PC-9 (cell line): ENCODE results near the gene FTMT. TPM values are rescaled to one million over a fixed set of nuclear protein-coding genes. Genes with fewer than 3 reads are reported as not detected.

Experiments
- BruUV-seq: library from RNA; stranded (reverse); fragments of 400-500 nt; replicated peaks from 2 replicates; lab custom pipeline; 2021; lab: Mats Ljungman, UMichigan
- CTCF ChIA-PET: fragments of 300-600 bp; sonication (Branson Sonifier 250); formaldehyde crosslinking; loops from one replicate; lab custom pipeline; 2022; ENCODE audit warnings: antibody characterized with exemption; lab: Charles Lee
- POLR2A ChIA-PET: fragments of 300-600 bp; sonication (Branson Sonifier 250); formaldehyde crosslinking; loops from one replicate; lab custom pipeline; 2022; ENCODE audit warnings: antibody characterized with exemption; ENCODE audit not compliant: unreplicated experiment; lab: Charles Lee
- DNase-seq, 2 experiments: peaks; one replicate each; pipeline versions ENCODE4 v3.0.0 to v3.0.0-alpha.2; 2015 to 2022; ENCODE audit warnings: mixed read lengths in 1 of 2
- H2AFZ ChIP-seq: fragments of 200-600 bp; sonication (generic); 2 replicates; pipeline ENCODE4 v1.8.1; 2017; ENCODE audit warnings: antibody characterized with exemption
- H3F3A ChIP-seq: fragments of 200-600 bp; sonication (generic); 2 replicates; pipeline ENCODE4 v1.8.1; 2017; ENCODE audit warnings: antibody characterized with exemption, mild to moderate bottlenecking, low read depth; ENCODE audit not compliant: insufficient read depth
- H3K27ac ChIP-seq: fragments of 200-600 bp; sonication (generic); 2 replicates; pipeline ENCODE4 v1.6.1; 2016; ENCODE audit warnings: mixed run types
- H3K27me3 ChIP-seq: fragments of 200-600 bp; sonication (generic); 2 replicates; pipeline ENCODE4 v1.6.1; 2016; ENCODE audit warnings: low read depth, mixed run types; ENCODE audit not compliant: insufficient read depth
- H3K36me3 ChIP-seq: fragments of 200-600 bp; sonication (generic); 2 replicates; pipeline ENCODE4 v1.6.1; 2016; ENCODE audit warnings: low read depth, mixed run types
- H3K4me1 ChIP-seq: fragments of 200-600 bp; sonication (generic); replicated peaks from 2 replicates; pipeline ENCODE4 v1.6.1; 2016; ENCODE audit warnings: mixed run types; ENCODE audit not compliant: insufficient read depth
- H3K4me2 ChIP-seq: fragments of 200-600 bp; sonication (generic); 2 replicates; pipeline ENCODE4 v1.6.1; 2017; ENCODE audit warnings: mixed run types
- H3K4me3 ChIP-seq: fragments of 200-600 bp; sonication (generic); 2 replicates; pipeline ENCODE4 v1.6.1; 2016; ENCODE audit warnings: mixed run types
- H3K79me2 ChIP-seq: fragments of 200-600 bp; sonication (generic); 2 replicates; pipeline ENCODE4 v1.6.1; 2017; ENCODE audit warnings: low read depth, mixed run types
- H3K9me2 ChIP-seq: fragments of 200-600 bp; sonication (generic); 2 replicates; pipeline ENCODE4 v1.8.1; 2017; ENCODE audit warnings: mild to moderate bottlenecking; ENCODE audit not compliant: insufficient read depth
- H3K9me3 ChIP-seq: fragments of 200-600 bp; sonication (generic); 2 replicates; pipeline ENCODE4 v1.8.1; 2016; ENCODE audit warnings: low read depth; ENCODE audit not compliant: insufficient read depth
- H4K20me1 ChIP-seq: fragments of 200-600 bp; sonication (generic); 2 replicates; pipeline ENCODE4 v1.8.1; 2017; ENCODE audit not compliant: insufficient read depth
- EZH2 ChIP-seq: fragments of 200-600 bp; sonication (generic); IDR thresholded peaks from 2 replicates; pipeline ENCODE4 v1.8.0; 2017; ENCODE audit warnings: antibody characterized with exemption, low read depth
- intact Hi-C: fragments of 100-400 bp; cut with micrococcal nuclease; formaldehyde crosslinking; loops from one replicate; pipeline ENCODE4 v1.10.0; 2022; ENCODE audit not compliant: unreplicated experiment
- total RNA-seq: library from RNA; stranded (reverse); gene quantifications from 2 replicates; pipeline ENCODE4 v1.2.3, GENCODE V29; 2021
- TF ChIP-seq, protein P1 (sequence below): fragments of 200-600 bp; sonication (generic); conservative IDR thresholded peaks from 2 replicates; pipeline ENCODE4 v1.6.1; 2017; ENCODE audit warnings: mixed run types, antibody characterized with exemption, mild to moderate bottlenecking, moderate library complexity

The FTMT gene
- total RNA-seq, 1 experiment from 2014 or later: not detected

DNA sequence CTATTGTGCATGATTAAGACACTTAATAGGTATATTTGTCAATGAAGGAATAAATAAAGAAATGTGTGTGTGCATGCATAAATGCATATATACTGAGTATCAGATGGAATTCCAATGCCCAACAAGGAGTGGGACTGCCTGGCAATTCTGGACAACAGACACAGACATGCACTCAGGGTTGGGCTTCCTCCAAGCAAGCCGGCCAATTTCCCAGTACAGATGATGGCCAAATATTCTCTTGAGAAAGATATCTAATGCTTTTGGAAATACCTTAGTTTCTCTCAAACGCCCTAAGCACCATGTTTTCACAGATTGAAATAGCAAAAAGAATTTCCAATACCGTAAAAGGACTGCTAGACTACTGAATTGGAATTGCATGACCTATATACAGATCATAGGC is 11.1 kb downstream of the FTMT start:
- intact Hi-C loops: loop anchor here (10.0 kb wide), 1 partner anchor 128 kb away; no protein-coding TSS in a partner anchor
- no TSS peak for BruUV-seq
- no peaks in the 10 kb centered on the region for H3K79me2 ChIP-seq
- no peak for DNase-seq
- H3K36me3 ChIP-seq: no peaks in the 10 kb centered on the region
- no peak overlapping the region for H3K27ac ChIP-seq
- H3K9me2 ChIP-seq: peaks cover 6% of the 10 kb centered on the region; the same call in 1 of the 2 replicates
- H4K20me1 ChIP-seq: no peaks in the 10 kb centered on the region
- ChIA-PET CTCF (no interaction called here), POLR2A (no interaction called here)
- no peak overlapping the region for H3K4me3 ChIP-seq
- H3K27me3 ChIP-seq: no peaks in the 10 kb centered on the region
- no peaks in the 10 kb centered on the region; the same call in 1 of the 2 replicates for H3K9me3 ChIP-seq
- H2AFZ ChIP-seq: no peak overlapping the region
- no peaks in the 10 kb centered on the region for H3F3A ChIP-seq
- H3K4me2 ChIP-seq: no peak overlapping the region
- no peak for TF ChIP-seq EZH2
- TF ChIP-seq, protein P1, sequence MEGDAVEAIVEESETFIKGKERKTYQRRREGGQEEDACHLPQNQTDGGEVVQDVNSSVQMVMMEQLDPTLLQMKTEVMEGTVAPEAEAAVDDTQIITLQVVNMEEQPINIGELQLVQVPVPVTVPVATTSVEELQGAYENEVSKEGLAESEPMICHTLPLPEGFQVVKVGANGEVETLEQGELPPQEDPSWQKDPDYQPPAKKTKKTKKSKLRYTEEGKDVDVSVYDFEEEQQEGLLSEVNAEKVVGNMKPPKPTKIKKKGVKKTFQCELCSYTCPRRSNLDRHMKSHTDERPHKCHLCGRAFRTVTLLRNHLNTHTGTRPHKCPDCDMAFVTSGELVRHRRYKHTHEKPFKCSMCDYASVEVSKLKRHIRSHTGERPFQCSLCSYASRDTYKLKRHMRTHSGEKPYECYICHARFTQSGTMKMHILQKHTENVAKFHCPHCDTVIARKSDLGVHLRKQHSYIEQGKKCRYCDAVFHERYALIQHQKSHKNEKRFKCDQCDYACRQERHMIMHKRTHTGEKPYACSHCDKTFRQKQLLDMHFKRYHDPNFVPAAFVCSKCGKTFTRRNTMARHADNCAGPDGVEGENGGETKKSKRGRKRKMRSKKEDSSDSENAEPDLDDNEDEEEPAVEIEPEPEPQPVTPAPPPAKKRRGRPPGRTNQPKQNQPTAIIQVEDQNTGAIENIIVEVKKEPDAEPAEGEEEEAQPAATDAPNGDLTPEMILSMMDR: no peak
- 0 out of 2 replicates have a peak, but pooled peaks cover 4% of the 10 kb centered on the region for H3K4me1 ChIP-seq

DNA sequence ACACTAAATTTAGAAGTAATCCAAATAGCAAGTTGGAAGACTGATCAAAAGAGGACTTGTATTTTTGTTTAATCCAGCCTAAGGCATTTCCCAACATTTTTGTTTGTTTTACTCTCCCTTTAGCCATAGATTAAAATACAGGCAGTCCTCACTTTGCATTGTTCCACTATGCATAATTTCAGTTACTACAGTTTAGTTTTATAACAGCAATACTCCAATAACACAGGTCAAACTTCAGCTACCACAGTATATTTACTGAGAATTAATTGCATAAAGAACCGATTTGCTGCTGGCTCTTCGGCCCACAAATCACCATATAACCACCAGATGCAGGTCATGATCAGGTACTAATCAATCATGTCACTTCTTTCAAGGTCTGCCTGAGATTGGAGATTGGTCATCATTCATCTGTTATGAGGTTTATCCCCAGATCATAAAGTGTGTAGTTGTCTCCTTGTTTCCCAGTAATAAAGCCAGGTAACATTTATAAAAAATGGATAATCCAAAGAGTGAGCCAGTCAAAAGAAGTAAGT is 12.1 kb downstream of the FTMT start:
- ChIA-PET CTCF (no interaction called here), POLR2A (no interaction called here)
- BruUV-seq: no TSS peak
- DNase-seq: no peak
- no peaks in the 10 kb centered on the region for H3K27me3 ChIP-seq
- H2AFZ ChIP-seq: no peak overlapping the region
- peaks cover 6% of the 10 kb centered on the region; the same call in 1 of the 2 replicates for H3K9me2 ChIP-seq
- intact Hi-C loops: loop anchor here (10.0 kb wide), 1 partner anchor 129 kb away; no protein-coding TSS in a partner anchor
- no peaks in the 10 kb centered on the region; the same call in 1 of the 2 replicates for H3K9me3 ChIP-seq
- no peak overlapping the region for H3K4me2 ChIP-seq
- no peaks in the 10 kb centered on the region for H4K20me1 ChIP-seq
- H3F3A ChIP-seq: no peaks in the 10 kb centered on the region
- no peak for TF ChIP-seq EZH2
- TF ChIP-seq, protein P1: no peak
- no peak overlapping the region for H3K4me3 ChIP-seq
- H3K27ac ChIP-seq: no peak overlapping the region
- H3K4me1 ChIP-seq: 0 out of 2 replicates have a peak, but pooled peaks cover 4% of the 10 kb centered on the region
- H3K36me3 ChIP-seq: no peaks in the 10 kb centered on the region
- H3K79me2 ChIP-seq: no peaks in the 10 kb centered on the region

DNA sequence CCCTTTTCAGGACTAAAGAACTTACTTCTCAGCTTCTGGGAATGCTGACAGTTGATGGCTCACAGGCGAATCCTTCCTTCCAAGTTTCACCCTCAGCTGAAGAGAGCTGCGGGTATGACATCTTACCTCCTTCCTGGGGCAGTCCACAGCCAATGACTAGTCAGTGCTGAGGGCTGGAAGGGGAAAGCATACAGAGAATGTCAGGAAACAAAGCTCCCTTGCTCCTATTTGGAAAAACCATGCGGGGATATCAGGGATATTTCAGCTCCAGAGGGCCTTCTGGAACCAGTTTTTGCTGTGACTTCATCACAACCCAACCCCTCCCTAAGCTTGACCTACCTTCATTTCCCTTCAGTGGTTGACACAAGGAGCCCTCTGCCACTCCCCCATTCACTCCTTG is 15.7 kb downstream of the FTMT start:
- 0 out of 2 replicates have a peak, but pooled peaks cover 4% of the 10 kb centered on the region for H3K4me1 ChIP-seq
- TF ChIP-seq, protein P1: no peak
- TF ChIP-seq EZH2: no peak
- no peak overlapping the region for H2AFZ ChIP-seq
- H3K27ac ChIP-seq: no peak overlapping the region
- no peaks in the 10 kb centered on the region; the same call in 1 of the 2 replicates for H3K9me3 ChIP-seq
- intact Hi-C loops: loop anchor here (10.0 kb wide), 1 partner anchor 133 kb away; no protein-coding TSS in a partner anchor
- DNase-seq: no peak
- no peaks in the 10 kb centered on the region for H3F3A ChIP-seq
- peaks cover 6% of the 10 kb centered on the region; the same call in 1 of the 2 replicates for H3K9me2 ChIP-seq
- H3K4me3 ChIP-seq: no peak overlapping the region
- H4K20me1 ChIP-seq: no peaks in the 10 kb centered on the region
- no peak overlapping the region for H3K4me2 ChIP-seq
- H3K36me3 ChIP-seq: no peaks in the 10 kb centered on the region
- CTCF ChIA-PET: no interaction called here
- no peaks in the 10 kb centered on the region for H3K27me3 ChIP-seq
- no TSS peak for BruUV-seq
- POLR2A ChIA-PET: no interaction called here
- H3K79me2 ChIP-seq: no peaks in the 10 kb centered on the region
